HepG2 (cell line): Measurements from ENCODE around the gene AK3. TPM values are rescaled to one million over a fixed set of nuclear protein-coding genes. Genes with fewer than 3 reads are reported as not detected.

Source experiments
- ATF7 ChIP-seq, 2 experiments: fragments of 450-650 bp in 1 of 2; sonication (generic) in 1 of 2; formaldehyde crosslinking in 1 of 2; IDR thresholded peaks; 2 replicates each; pipeline versions ENCODE4 v1.4.0 to v1.6.1; 2016 to 2020; ENCODE audit warnings: antibody characterized with exemption in 1 of 2, mild to moderate bottlenecking in 1 of 2, missing genetic modification reagents in 1 of 2
- HNRNPL ChIP-seq: fragments of 200-400 bp; formaldehyde crosslinking; IDR thresholded peaks from 2 replicates; pipeline ENCODE4 v1.6.1; 2017; ENCODE audit warnings: mild to moderate bottlenecking, low read depth, low read length
- PHF21A ChIP-seq: sonication (generic); formaldehyde crosslinking; IDR thresholded peaks from 2 replicates; pipeline ENCODE4 v1.5.0; 2020; ENCODE audit warnings: mild to moderate bottlenecking, missing genetic modification reagents
- SP1 ChIP-seq, 2 experiments: fragments of 450-650 bp in 1 of 2; sonication (generic) in 1 of 2; formaldehyde crosslinking in 1 of 2; IDR thresholded peaks; 2 replicates each; pipeline versions ENCODE4 v1.4.0 to v1.6.1; 2016 to 2020; ENCODE audit warnings: missing genetic modification reagents in 1 of 2
- STAT6 ChIP-seq: sonication (generic); formaldehyde crosslinking; IDR thresholded peaks from 2 replicates; pipeline ENCODE4 v1.4.0; 2020; ENCODE audit warnings: missing genetic modification reagents, mild to moderate bottlenecking, borderline replicate concordance
- ZNF205 ChIP-seq: IDR thresholded peaks from 2 replicates; pipeline ENCODE4 v1.6.1; 2018; ENCODE audit warnings: missing biosample characterization, missing genetic modification reagents
- ZNF441 ChIP-seq: sonication (generic); formaldehyde crosslinking; IDR thresholded peaks from 2 replicates; pipeline ENCODE4 v1.7.0; 2021; ENCODE audit warnings: missing genetic modification reagents, borderline replicate concordance
- ZNF614 ChIP-seq: IDR thresholded peaks from 2 replicates; pipeline ENCODE4 v1.6.1; 2018; ENCODE audit warnings: missing biosample characterization, missing genetic modification reagents, inconsistent platforms, borderline replicate concordance
- ZNF687 ChIP-seq: sonication (generic); formaldehyde crosslinking; IDR thresholded peaks from 2 replicates; pipeline ENCODE4 v1.5.1; 2020; ENCODE audit warnings: mild to moderate bottlenecking, missing genetic modification reagents, moderate library complexity
- ZXDC ChIP-seq: sonication (generic); formaldehyde crosslinking; IDR thresholded peaks from 2 replicates; pipeline ENCODE4 v1.5.0; 2020; ENCODE audit warnings: mild to moderate bottlenecking, missing genetic modification reagents
- polyA plus RNA-seq, 8 experiments: library from polyadenylated mRNA; depleted of rRNA in 3 of 8; stranded (reverse) in 7 of 8; unstranded in 1 of 8; fragments of >200 nt; fragmentation: Illumina TruSeq in 4 of 8; extraction: Trizol in 4 of 8; gene quantifications; 2 replicates each; pipeline versions ENCODE4 v1.2.1 to v1.2.3, GENCODE V29; 2011 to 2016; ENCODE audit warnings: low read depth in 4 of 8, missing spikeins in 1 of 8, mixed read lengths in 1 of 8; ENCODE audit not compliant: insufficient read depth in 1 of 8
- total RNA-seq, 5 experiments: library from RNA; depleted of rRNA; stranded (reverse); fragments of >200 nt; fragmentation: Illumina TruSeq; extraction: Trizol; gene quantifications; 2 replicates each; pipeline ENCODE4 v1.2.3, GENCODE V29; 2016; ENCODE audit warnings: low read depth in 1 of 5
- TF ChIP-seq, protein P1 (sequence below): sonication (generic); formaldehyde crosslinking; IDR thresholded peaks from 2 replicates; pipeline ENCODE4 v1.4.0; 2020; ENCODE audit warnings: mild to moderate bottlenecking, missing genetic modification reagents

The AK3 gene
- total and polyA plus RNA-seq, 2 of the 13 experiments (the other 11 are each of a cell fraction or from before 2014, with no cell fraction given) = 76.8 to 109 TPM

- TF ChIP-seq ZXDC (CRISPR knock-in tag) = peak; percentile 61; the same call in 1 of the 2 replicates
- TF ChIP-seq, protein P1, sequence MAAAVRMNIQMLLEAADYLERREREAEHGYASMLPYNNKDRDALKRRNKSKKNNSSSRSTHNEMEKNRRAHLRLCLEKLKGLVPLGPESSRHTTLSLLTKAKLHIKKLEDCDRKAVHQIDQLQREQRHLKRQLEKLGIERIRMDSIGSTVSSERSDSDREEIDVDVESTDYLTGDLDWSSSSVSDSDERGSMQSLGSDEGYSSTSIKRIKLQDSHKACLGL = 0 out of 2 replicates have a peak, but pooled peaks have one; percentile 71
- TF ChIP-seq ATF7 (IDR thresholded peaks at IDR 0.05) = peak; percentile 71
- no peak for TF ChIP-seq ATF7 (CRISPR knock-in tag; IDR thresholded peaks at IDR 0.05)
- 0 out of 2 replicates have a peak, but pooled peaks have one; percentile 12 for TF ChIP-seq ZNF441 (CRISPR knock-in tag)
- TF ChIP-seq ZNF687 = peak; percentile 74
- TF ChIP-seq ZNF205 (CRISPR knock-in tag) = no peak
- peak; percentile 10; the same call in 1 of the 2 replicates for TF ChIP-seq HNRNPL
- no peak for TF ChIP-seq STAT6 (CRISPR knock-in tag)
- TF ChIP-seq SP1 (IDR thresholded peaks at IDR 0.05) = no peak
- 0 out of 2 replicates have a peak, but pooled peaks have one; percentile 8 for TF ChIP-seq SP1 (CRISPR knock-in tag; IDR thresholded peaks at IDR 0.05)
- TF ChIP-seq PHF21A = 0 out of 2 replicates have a peak, but pooled peaks have one; percentile 52
- TF ChIP-seq ZNF614 (CRISPR knock-in tag) = 0 out of 2 replicates have a peak, but pooled peaks have one; percentile 20
These were observed 77.8 kb downstream of the AK3 start (continued) for GRCh38 chr9:4662989-4663792.
